Adrenal gland (tissue), 12 donors: ENCODE data around the gene ABI3BP. TPM values are rescaled to one million over a fixed set of nuclear protein-coding genes. Genes with fewer than 3 reads are reported as not detected.

ENCODE experiments used
- DNase-seq, 7 donors: peaks; one replicate each; pipeline ENCODE4 v3.0.0-alpha.2; 2019 to 2020
- H3K27ac ChIP-seq, 5 donors: fragments of 200-600 bp; sonication (generic) in 4 of 5; 1 replicate in 3 of 5; 2 replicates in 2 of 5; pipeline versions ENCODE4 v1.5.1 to v1.8.0; 2016 to 2020; ENCODE audit warnings: mild to moderate bottlenecking in 1 of 5
- H3K27me3 ChIP-seq: fragments of 200-600 bp; 2 replicates; pipeline ENCODE4 v1.8.0; 2021
- H3K36me3 ChIP-seq, 2 donors: fragments of 200-600 bp; replicated peaks in 1 of 2; 1 replicate in 1 of 2; 2 replicates in 1 of 2; pipeline versions ENCODE4 v1.5.1 to v1.8.0; 2018 to 2022
- H3K4me1 ChIP-seq, 2 donors: fragments of 200-600 bp; replicated peaks in 1 of 2; 1 replicate in 1 of 2; 2 replicates in 1 of 2; pipeline versions ENCODE4 v1.5.1 to v1.8.0; 2018 to 2021
- H3K4me3 ChIP-seq, 4 donors: fragments of 200-600 bp; sonication (generic) in 3 of 4; one replicate each; pipeline ENCODE4 v1.5.1; 2016 to 2018
- H3K9me3 ChIP-seq, 3 donors: fragments of 200-600 bp; sonication (generic) in 1 of 3; replicated peaks in 1 of 3; 1 replicate in 2 of 3; 2 replicates in 1 of 3; pipeline versions ENCODE4 v1.5.1 to v1.8.0; 2016 to 2021
- POLR2A ChIP-seq, 2 donors: fragments of 450-650 bp; IDR thresholded peaks; one replicate each; pipeline ENCODE4 v1.6.1; 2017; ENCODE audit warnings: antibody characterized with exemption in 2 of 2, mild to moderate bottlenecking in 2 of 2, moderate library complexity in 1 of 2
- WGBS, 4 donors: extraction: QIAGEN DNeasy Blood & Tissue Kit in 2 of 4; methylation state at CpG; one replicate each; pipeline versions ENCODE4 v1.1.5 to v1.1.7; 2013 to 2017; 5-methylcytosine and 5-hydroxymethylcytosine counted together
- intact Hi-C, 2 donors: fragments of 100-400 bp; cut with DNase I; formaldehyde crosslinking; loops; one replicate each; pipeline versions ENCODE4 v1.14.1 to v1.15.0; 2022 to 2023
- polyA plus RNA-seq, 3 donors: library from polyadenylated mRNA; stranded (reverse); fragments of 200-250 nt in 2 of 3; fragments of 350-450 nt in 1 of 3; fragmentation: Illumina TruSeq in 1 of 3; extraction: RNeasy Lipid Tissue Mini Kit (QIAGEN cat#74804) in 1 of 3; gene quantifications; one replicate each; pipeline ENCODE4 v1.2.3, GENCODE V29; 2013 to 2014
- total RNA-seq, 9 donors: library from RNA; depleted of rRNA in 4 of 9; stranded (reverse); fragments of >200 nt in 4 of 9; fragments of 120-200 nt in 1 of 9; fragmentation: NEBNext Ultra II Directional in 1 of 9; extraction: Animal tissue kit (Norgen Biotek cat#: 25700) in 1 of 9; gene quantifications; one replicate each; pipeline versions ENCODE4 v1.1.0 to v1.2.4, GENCODE V29; 2013 to 2023
- TF ChIP-seq, protein P1 (sequence below), 6 experiments: fragments of 450-650 bp in 4 of 6; fragments of 200-600 bp in 2 of 6; sonication (generic) in 1 of 6; IDR thresholded peaks; 1 replicate in 5 of 6; 2 replicates in 1 of 6; pipeline versions ENCODE4 v1.5.1 to v1.8.0; 2016 to 2021; ENCODE audit warnings: antibody characterized with exemption in 6 of 6, mild to moderate bottlenecking in 2 of 6, moderate library complexity in 1 of 6
- donor health status: healthy with polysubstance abuse.
- donor health status: Bipolar disorder and iron deficiency.
- donor health status: DM: yes; HTN: yes; CAD: no.
- donor health status: DM: no; HTN: no; CAD: no.
- donor health status: DM: no; HTN: no; CAD: no.
- donor health status: DM: yes; HTN: yes; CAD: no.

The ABI3BP gene
- total and polyA plus RNA-seq, 12 donors: 3.4 to 50.3 (median 18.7) TPM

DNA sequence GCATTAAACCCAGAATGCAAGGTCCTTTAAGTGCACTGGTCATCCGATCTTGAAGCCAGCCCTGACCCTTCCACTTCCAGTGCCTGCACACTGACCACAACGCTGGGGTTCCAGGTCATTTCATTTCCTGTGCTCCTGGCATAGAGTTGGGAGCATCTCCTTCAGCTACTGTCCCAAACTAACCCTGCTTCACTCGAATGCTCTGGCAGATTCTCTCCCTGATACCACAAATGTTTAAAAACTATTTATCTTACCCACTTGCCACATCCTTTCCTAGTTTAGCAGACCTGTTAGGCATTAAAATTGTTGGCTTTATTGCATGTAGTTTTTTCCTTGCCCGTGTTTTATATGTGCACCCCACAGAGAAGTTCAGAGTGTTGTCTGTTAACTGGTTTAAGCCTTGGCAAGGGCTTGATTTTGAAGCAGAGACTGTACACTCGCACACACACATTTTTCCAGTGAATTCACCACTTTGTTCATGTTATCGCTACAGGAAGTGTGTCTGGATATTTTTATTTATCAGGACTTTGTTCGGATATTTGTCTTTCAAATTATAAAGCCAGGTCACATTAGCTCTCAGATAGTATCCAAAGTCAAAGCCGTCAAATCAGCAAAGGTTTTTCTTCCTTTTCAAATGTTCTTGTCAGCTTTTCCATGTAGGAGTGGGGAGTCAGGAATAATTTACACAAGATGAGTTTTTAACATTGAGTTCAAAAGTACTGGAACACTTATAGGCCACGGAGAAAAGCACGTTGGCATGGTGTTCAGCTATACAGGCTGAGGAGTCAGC is 77.3 kb downstream of the ABI3BP start:
- Histone ChIP-seq H3K4me3 (no peak overlapping the region), H3K36me3 (no peaks in the 10 kb centered on the region), H3K27me3 (no peaks in the 10 kb centered on the region), H3K9me3 (no peaks in the 10 kb centered on the region), H3K27ac (peak overlapping the region in 1 of 5 donors; percentile 25), H3K4me1 (no peaks in the 10 kb centered on the region)
- no peak for TF ChIP-seq POLR2A (IDR thresholded peaks at IDR 0.05)
- TF ChIP-seq, protein P1, sequence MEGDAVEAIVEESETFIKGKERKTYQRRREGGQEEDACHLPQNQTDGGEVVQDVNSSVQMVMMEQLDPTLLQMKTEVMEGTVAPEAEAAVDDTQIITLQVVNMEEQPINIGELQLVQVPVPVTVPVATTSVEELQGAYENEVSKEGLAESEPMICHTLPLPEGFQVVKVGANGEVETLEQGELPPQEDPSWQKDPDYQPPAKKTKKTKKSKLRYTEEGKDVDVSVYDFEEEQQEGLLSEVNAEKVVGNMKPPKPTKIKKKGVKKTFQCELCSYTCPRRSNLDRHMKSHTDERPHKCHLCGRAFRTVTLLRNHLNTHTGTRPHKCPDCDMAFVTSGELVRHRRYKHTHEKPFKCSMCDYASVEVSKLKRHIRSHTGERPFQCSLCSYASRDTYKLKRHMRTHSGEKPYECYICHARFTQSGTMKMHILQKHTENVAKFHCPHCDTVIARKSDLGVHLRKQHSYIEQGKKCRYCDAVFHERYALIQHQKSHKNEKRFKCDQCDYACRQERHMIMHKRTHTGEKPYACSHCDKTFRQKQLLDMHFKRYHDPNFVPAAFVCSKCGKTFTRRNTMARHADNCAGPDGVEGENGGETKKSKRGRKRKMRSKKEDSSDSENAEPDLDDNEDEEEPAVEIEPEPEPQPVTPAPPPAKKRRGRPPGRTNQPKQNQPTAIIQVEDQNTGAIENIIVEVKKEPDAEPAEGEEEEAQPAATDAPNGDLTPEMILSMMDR (IDR thresholded peaks at IDR 0.05): no peak
- WGBS, 4 donors: 54 to 64% (median 59%) methylated on average over 10 of the region's 10 CpGs
- DNase-seq: no peak
- intact Hi-C loops: no loop called here

DNA sequence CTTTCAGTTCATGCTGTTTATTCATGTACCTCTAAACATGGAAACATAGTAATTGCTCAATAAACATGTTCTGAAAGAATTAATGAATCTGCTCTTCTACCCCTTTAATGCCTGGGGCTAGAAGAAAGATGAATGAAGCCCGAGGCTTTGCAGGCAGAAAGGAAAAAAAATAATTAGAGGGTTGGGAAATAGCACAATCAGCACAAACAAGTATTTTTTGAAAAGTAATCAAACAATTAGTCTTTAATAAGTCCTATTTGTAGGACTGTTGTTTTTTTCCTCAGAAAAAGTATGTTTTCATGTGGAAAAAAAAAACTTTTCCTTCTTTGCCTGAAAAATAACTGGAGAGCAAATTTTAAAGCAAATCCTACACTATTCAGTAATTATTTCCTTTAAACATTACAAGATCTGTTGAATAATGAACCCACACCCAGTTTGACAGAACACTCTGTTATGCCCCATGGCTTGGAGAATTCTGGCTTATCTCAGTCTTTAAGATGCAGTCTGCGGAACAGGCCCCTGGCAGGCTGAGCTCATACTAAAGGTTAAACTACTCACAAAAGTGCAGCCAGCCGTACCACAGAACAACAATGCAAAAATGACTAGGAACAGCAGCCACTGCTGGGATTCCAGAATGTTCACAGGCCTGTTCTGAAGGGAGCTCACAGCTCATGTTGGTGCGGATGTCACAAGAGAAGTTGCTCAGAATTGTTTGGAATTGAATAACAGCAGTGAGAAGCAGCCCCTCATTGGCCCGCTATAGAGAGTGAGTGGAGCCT is 79.2 kb downstream of the ABI3BP start:
- DNase-seq: peak in 4 of 7 donors; percentile 2 to 50 (median 28)
- Histone ChIP-seq H3K27ac (peak overlapping the region in 1 of 5 donors; percentile 13), H3K36me3 (no peaks in the 10 kb centered on the region), H3K9me3 (no peaks in the 10 kb centered on the region), H3K4me3 (no peak overlapping the region), H3K4me1 (no peaks in the 10 kb centered on the region), H3K27me3 (no peaks in the 10 kb centered on the region)
- TF ChIP-seq, protein P1 (IDR thresholded peaks at IDR 0.05): no peak
- TF ChIP-seq POLR2A (IDR thresholded peaks at IDR 0.05): no peak
- 75 to 78% (median 77%) methylated on average over 5 of the region's 5 CpGs for WGBS, 4 donors
- intact Hi-C loops: no loop called here

DNA sequence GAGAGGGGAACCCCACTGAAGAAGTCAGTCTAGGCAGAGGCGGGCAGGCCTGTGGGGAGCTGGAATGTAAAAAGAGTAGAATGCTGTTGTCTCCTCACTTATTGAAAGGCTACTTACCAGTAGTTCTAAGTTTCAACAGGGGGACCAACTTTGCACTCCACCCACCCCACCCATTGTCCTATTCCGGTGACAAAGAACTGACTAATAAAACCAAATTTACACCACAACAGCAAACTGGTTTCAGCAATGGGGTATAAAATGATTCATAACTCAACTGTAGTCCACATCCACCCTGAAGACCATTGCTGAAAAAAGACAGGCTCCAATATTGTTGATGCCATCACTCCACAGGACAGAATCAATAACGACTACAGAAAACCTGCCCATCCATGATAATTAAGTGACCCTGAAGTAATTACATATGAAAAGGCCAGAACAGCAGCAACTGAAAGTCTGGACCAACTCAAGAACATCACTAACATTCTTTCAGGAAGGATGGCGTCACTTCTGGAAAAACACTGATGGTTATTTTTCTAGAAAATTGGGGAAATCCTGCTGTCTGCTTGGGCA is 80.2 kb downstream of the ABI3BP start:
- intact Hi-C loops: no loop called here
- Histone ChIP-seq H3K36me3 (no peaks in the 10 kb centered on the region), H3K9me3 (no peaks in the 10 kb centered on the region), H3K27me3 (no peaks in the 10 kb centered on the region), H3K4me1 (no peaks in the 10 kb centered on the region), H3K4me3 (no peak overlapping the region), H3K27ac (no peak overlapping the region)
- no peak for DNase-seq
- TF ChIP-seq, protein P1 (IDR thresholded peaks at IDR 0.05): no peak
- TF ChIP-seq POLR2A (IDR thresholded peaks at IDR 0.05): no peak
- WGBS, 4 donors: 85 to 90% (median 89%) methylated on average over 4 of the region's 4 CpGs

DNA sequence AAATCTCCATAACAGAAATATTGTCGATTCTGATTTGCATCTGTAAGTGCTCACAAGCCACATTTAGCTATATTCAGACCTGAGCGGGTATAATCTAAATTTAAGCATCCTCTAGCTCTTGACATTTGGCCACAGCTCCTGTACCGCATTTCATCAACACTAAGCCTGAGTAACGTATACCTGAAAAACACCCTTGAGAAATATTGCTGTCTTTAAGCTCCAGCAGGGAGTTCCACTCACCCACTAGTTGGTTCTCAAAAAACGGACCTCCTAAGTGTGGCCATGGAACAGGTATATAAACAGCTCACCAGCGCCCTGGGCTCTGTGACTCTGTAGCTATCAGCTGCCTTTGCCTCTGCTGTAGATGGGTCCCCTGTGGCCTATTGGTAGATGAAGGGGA is 80.7 kb downstream of the ABI3BP start:
- no peak overlapping the region for H3K27ac ChIP-seq
- 77 to 90% (median 85%) methylated on average over 6 of the region's 6 CpGs for WGBS, 4 donors
- intact Hi-C loops: no loop called here

More for the DNA sequence above, 80.7 kb downstream of the ABI3BP start:
- H3K36me3 ChIP-seq: no peaks in the 10 kb centered on the region
- TF ChIP-seq POLR2A (IDR thresholded peaks at IDR 0.05): no peak
- TF ChIP-seq, protein P1 (IDR thresholded peaks at IDR 0.05): no peak
- H3K9me3 ChIP-seq: no peaks in the 10 kb centered on the region
- H3K4me1 ChIP-seq: no peaks in the 10 kb centered on the region
- no peak overlapping the region for H3K4me3 ChIP-seq
- no peaks in the 10 kb centered on the region for H3K27me3 ChIP-seq
- DNase-seq: no peak
